HCT116 (cell line): ENCODE results near the gene C11orf42.

ENCODE experiments used
- CEBPB ChIP-seq: IDR thresholded peaks from 2 replicates; pipeline ENCODE4 v1.6.1; 2012; ENCODE audit warnings: low read depth
- CTCF ChIP-seq, 3 experiments: fragments of 200-600 bp in 1 of 3; sonication (generic) in 1 of 3; IDR thresholded peaks in 2 of 3; conservative IDR thresholded peaks in 1 of 3; 2 replicates each; pipeline ENCODE4 v1.5.1; 2012 to 2017; ENCODE audit warnings: low read depth in 2 of 3, low read length in 2 of 3, antibody characterized with exemption in 1 of 3, borderline replicate concordance in 1 of 3, control low read depth in 1 of 3, mild to moderate bottlenecking in 1 of 3, mixed read lengths in 1 of 3, mixed run types in 1 of 3, moderate library complexity in 1 of 3; ENCODE audit not compliant: insufficient read depth in 1 of 3
- EZH2 ChIP-seq: fragments of 200-600 bp; sonication (generic); IDR thresholded peaks from 2 replicates; pipeline ENCODE4 v1.6.1; 2017; ENCODE audit warnings: antibody characterized with exemption, mixed run types
- EZH2phosphoT487 ChIP-seq: fragments of 200-600 bp; IDR thresholded peaks from 2 replicates; pipeline ENCODE4 v1.6.1; 2018; ENCODE audit warnings: antibody characterized with exemption, borderline replicate concordance
- POLR2A ChIP-seq: IDR thresholded peaks from 2 replicates; pipeline ENCODE4 v1.7.0; 2011; ENCODE audit warnings: borderline replicate concordance; ENCODE audit not compliant: insufficient read depth, insufficient read length; ENCODE audit errors: extremely low read depth
- SRF ChIP-seq: IDR thresholded peaks from 2 replicates; pipeline ENCODE4 v1.6.1; 2012; ENCODE audit warnings: low read depth
- TF ChIP-seq, protein P1 (sequence below): IDR thresholded peaks from 2 replicates; pipeline ENCODE4 v1.6.1; 2012

GRCh38 chr11:6224421-6224820 is 19.1 kb downstream of the C11orf42 start:
- no peak for TF ChIP-seq POLR2A
- no peak for TF ChIP-seq EZH2
- TF ChIP-seq CTCF (IDR thresholded peaks at IDR 0.05 in 2 of 3, conservative IDR thresholded peaks at IDR 0.05 in 1 of 3; ENCODE audit: borderline replicate concordance in 1 of 3, insufficient read depth in 1 of 3, low read depth in 2 of 3, low read length in 2 of 3), result no peak
- no peak for TF ChIP-seq CEBPB
- no peak for TF ChIP-seq SRF
- TF ChIP-seq EZH2phosphoT487, result no peak
- TF ChIP-seq, protein P1, sequence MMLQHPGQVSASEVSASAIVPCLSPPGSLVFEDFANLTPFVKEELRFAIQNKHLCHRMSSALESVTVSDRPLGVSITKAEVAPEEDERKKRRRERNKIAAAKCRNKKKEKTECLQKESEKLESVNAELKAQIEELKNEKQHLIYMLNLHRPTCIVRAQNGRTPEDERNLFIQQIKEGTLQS, result no peak
